ENCODE measurements around the gene ROBO1. TPM values are rescaled to one million over a fixed set of nuclear protein-coding genes. Genes with fewer than 3 reads are reported as not detected.

The ROBO1 gene
- total and polyA plus RNA-seq, 4 donors, result 1.0 to 30.3 (median 3.9) TPM

- Histone ChIP-seq H3K36me3 (ENCODE audit: control insufficient read depth in 4 of 4, insufficient read depth in 3 of 4, low read depth in 1 of 4, low read length in 3 of 4) (no peaks in the 10 kb centered on the region), H3K27me3 (ENCODE audit: control insufficient read depth in 4 of 4, insufficient read depth in 4 of 4, low read length in 3 of 4) (no peaks in the 10 kb centered on the region), H3K9me3 (ENCODE audit: control insufficient read depth in 4 of 4, low read length in 3 of 4) (no peaks in the 10 kb centered on the region), H3K9ac (ENCODE audit: low read depth in 1 of 2, low read length in 2 of 2) (no peak overlapping the region), H3K4me1 (ENCODE audit: control insufficient read depth in 4 of 4, insufficient read depth in 4 of 4, low read length in 3 of 4) (no peaks in the 10 kb centered on the region), H3K4me3 (ENCODE audit: low read depth in 1 of 3, low read length in 3 of 3) (no peak overlapping the region), H3K27ac (ENCODE audit: low read depth in 1 of 2, low read length in 2 of 2) (no peak overlapping the region)
- WGBS, result 82% methylated on average over 4 of the region's 4 CpGs
- TF ChIP-seq HNF4G (IDR thresholded peaks at IDR 0.05) (no peak), EGR1 (IDR thresholded peaks at IDR 0.05; ENCODE audit: low read depth in 2 of 2) (no peak)
- no peak for DNase-seq (ENCODE audit: low spot score)
Observed at GRCh38 chr3:78670746-78671145, 1097.1 kb downstream of the ROBO1 start.

- H3K9ac ChIP-seq (ENCODE audit: low read depth in 1 of 2, low read length in 2 of 2), result no peak overlapping the region
- WGBS, result 78% methylated on average over 7 of the region's 7 CpGs
- H3K27me3 ChIP-seq (ENCODE audit: control insufficient read depth in 4 of 4, insufficient read depth in 4 of 4, low read length in 3 of 4), result no peaks in the 10 kb centered on the region
- no peak for TF ChIP-seq EGR1 (IDR thresholded peaks at IDR 0.05; ENCODE audit: low read depth in 2 of 2)
- TF ChIP-seq SP1 (IDR thresholded peaks at IDR 0.05), result no peak
- no peak for TF ChIP-seq FOXA1 (IDR thresholded peaks at IDR 0.05)
- TF ChIP-seq RXRA (IDR thresholded peaks at IDR 0.05), result no peak
- TF ChIP-seq MAX (IDR thresholded peaks at IDR 0.05), result no peak
- no peak for TF ChIP-seq JUND (IDR thresholded peaks at IDR 0.05)
- TF ChIP-seq TAF1 (conservative IDR thresholded peaks at IDR 0.05), result no peak
- TF ChIP-seq HNF4G (IDR thresholded peaks at IDR 0.05), result no peak
- no peak for TF ChIP-seq REST (IDR thresholded peaks at IDR 0.05)
- TF ChIP-seq CTCF (IDR thresholded peaks at IDR 0.05; ENCODE audit: low read depth, low read length, missing input control), result no peak
- no peak for TF ChIP-seq FOXA2 (IDR thresholded peaks at IDR 0.05)
- no peak for TF ChIP-seq ATF3 (IDR thresholded peaks at IDR 0.05)
- TF ChIP-seq RAD21 (IDR thresholded peaks at IDR 0.05), result no peak
- TF ChIP-seq ZBTB33 (IDR thresholded peaks at IDR 0.05), result no peak
- H3K9me3 ChIP-seq (ENCODE audit: control insufficient read depth in 4 of 4, low read length in 3 of 4), result no peaks in the 10 kb centered on the region
- peak overlapping the region in 1 of 3 donors; percentile 18 for H3K4me3 ChIP-seq (ENCODE audit: low read depth in 1 of 3, low read length in 3 of 3)
- no peaks in the 10 kb centered on the region for H3K4me1 ChIP-seq (ENCODE audit: control insufficient read depth in 4 of 4, insufficient read depth in 4 of 4, low read length in 3 of 4)
- H3K27ac ChIP-seq (ENCODE audit: low read depth in 1 of 2, low read length in 2 of 2), result no peak overlapping the region
- no peak for DNase-seq (ENCODE audit: low spot score)
- no peaks in the 10 kb centered on the region for H3K36me3 ChIP-seq (ENCODE audit: control insufficient read depth in 4 of 4, insufficient read depth in 3 of 4, low read depth in 1 of 4, low read length in 3 of 4)
Observed at GRCh38 chr3:78670094-78670493, 1097.7 kb downstream of the ROBO1 start.
